Tibial nerve (tissue), 4 donors: ENCODE data around the gene ELOA. TPM values are rescaled to one million over a fixed set of nuclear protein-coding genes. Genes with fewer than 3 reads are reported as not detected.
A peak's percentile ranks its signal among the peaks of the same experiment; 100 is the strongest.
"Not testable (repeated sequence)": the region's sequence is repeated elsewhere in the genome, so short reads cannot be mapped to it uniquely, and the experiment has no call there.

Experiments used
- DNase-seq, 2 donors: peaks; one replicate each; pipeline ENCODE4 v3.0.0-alpha.2; 2019; ENCODE audit warnings: low spot score in 2 of 2
- H3K27ac ChIP-seq, 4 donors: fragments of 200-600 bp; sonication (generic) in 3 of 4; one replicate each; pipeline ENCODE4 v1.5.1; 2017 to 2019; ENCODE audit warnings: mild to moderate bottlenecking in 1 of 4
- H3K27me3 ChIP-seq, 2 donors: fragments of 200-600 bp; sonication (generic) in 1 of 2; one replicate each; pipeline versions ENCODE4 v1.5.1 to v1.6.0; 2017 to 2019
- H3K36me3 ChIP-seq, 3 donors: fragments of 200-600 bp; sonication (generic); one replicate each; pipeline ENCODE4 v1.5.1; 2018 to 2019
- H3K4me1 ChIP-seq, 4 donors: fragments of 200-600 bp; sonication (generic) in 3 of 4; one replicate each; pipeline ENCODE4 v1.5.1; 2017 to 2019
- H3K4me3 ChIP-seq, 4 donors: fragments of 200-600 bp; sonication (generic) in 3 of 4; one replicate each; pipeline ENCODE4 v1.5.1; 2017 to 2019; ENCODE audit warnings: mild to moderate bottlenecking in 1 of 4, moderate library complexity in 1 of 4
- H3K9me3 ChIP-seq, 4 donors: fragments of 200-600 bp; sonication (generic) in 3 of 4; one replicate each; pipeline ENCODE4 v1.5.1; 2017 to 2019
- CTCF ChIP-seq, 5 experiments: fragments of 200-600 bp in 3 of 5; fragments of 450-650 bp in 2 of 5; sonication (generic) in 3 of 5; IDR thresholded peaks; one replicate each; pipeline ENCODE4 v1.5.1; 2016 to 2019; ENCODE audit warnings: antibody characterized with exemption in 5 of 5, mild to moderate bottlenecking in 3 of 5, moderate library complexity in 2 of 5
- EP300 ChIP-seq, 2 donors: sonication (generic); formaldehyde crosslinking; IDR thresholded peaks; one replicate each; pipeline ENCODE4 v1.6.1; 2017; ENCODE audit warnings: antibody characterized with exemption in 2 of 2, mild to moderate bottlenecking in 1 of 2
- POLR2A ChIP-seq, 2 donors: fragments of 450-650 bp; IDR thresholded peaks; one replicate each; pipeline ENCODE4 v1.6.1; 2017; ENCODE audit warnings: antibody characterized with exemption in 2 of 2, mild to moderate bottlenecking in 2 of 2, moderate library complexity in 2 of 2
- WGBS, 2 donors: methylation state at CpG; one replicate each; pipeline ENCODE4 v1.1.5; 2018; 5-methylcytosine and 5-hydroxymethylcytosine counted together
- total RNA-seq, 4 donors: library from RNA; depleted of rRNA; stranded (reverse); fragments of >200 nt; gene quantifications; one replicate each; pipeline ENCODE4 v1.1.0, GENCODE V29; 2016

The ELOA gene
- total RNA-seq, 4 donors from 2014 or later = 21.4 to 32.7 (median 23.7) TPM

GRCh38 chr1:23772854-23773242, 29.6 kb downstream of the ELOA start:
- no peak for TF ChIP-seq POLR2A (IDR thresholded peaks at IDR 0.05)
- no peak for TF ChIP-seq CTCF (IDR thresholded peaks at IDR 0.05)
- no peak for TF ChIP-seq EP300 (IDR thresholded peaks at IDR 0.05)
- no peaks in the 10 kb centered on the region for H3K27me3 ChIP-seq
- no peak overlapping the region for H3K27ac ChIP-seq
- DNase-seq = no peak
- H3K4me3 ChIP-seq = no peak overlapping the region
- peaks cover 0 to 23% (median 7%) of the 10 kb centered on the region in 4 donors for H3K4me1 ChIP-seq
- WGBS, 2 donors = 80 to 88% methylated on average over 10 of the region's 10 CpGs
- H3K36me3 ChIP-seq = peaks cover 0 to 24% (median 0%) of the 10 kb centered on the region in 3 donors
- no peaks in the 10 kb centered on the region for H3K9me3 ChIP-seq

- H3K9me3 ChIP-seq = no peaks in the 10 kb centered on the region
- no peak overlapping the region for H3K4me3 ChIP-seq
- H3K27me3 ChIP-seq = no peaks in the 10 kb centered on the region
- H3K36me3 ChIP-seq = peaks cover 0 to 14% (median 0%) of the 10 kb centered on the region in 3 donors
- no peak overlapping the region for H3K27ac ChIP-seq
- TF ChIP-seq POLR2A (IDR thresholded peaks at IDR 0.05) (no peak), CTCF (IDR thresholded peaks at IDR 0.05) (no peak), EP300 (IDR thresholded peaks at IDR 0.05) (no peak)
- 72 to 79% methylated on average over 6 of the region's 6 CpGs for WGBS, 2 donors
- H3K4me1 ChIP-seq = peaks cover 0 to 30% (median 13%) of the 10 kb centered on the region in 4 donors
- no peak for DNase-seq
Measured at GRCh38 chr1:23774174-23774880, 31.1 kb downstream of the ELOA start.

- TF ChIP-seq EP300 (IDR thresholded peaks at IDR 0.05) = no peak
- no peak for TF ChIP-seq POLR2A (IDR thresholded peaks at IDR 0.05)
- Histone ChIP-seq H3K9me3 (no peaks in the 10 kb centered on the region), H3K4me3 (no peak overlapping the region), H3K27ac (no peak overlapping the region), H3K27me3 (no peaks in the 10 kb centered on the region), H3K36me3 (peaks cover 0 to 15% (median 0%) of the 10 kb centered on the region in 3 donors), H3K4me1 (peaks cover 3 to 48% (median 16%) of the 10 kb centered on the region in 4 donors)
- WGBS, 2 donors = 73 to 89% methylated on average over 2 of the region's 2 CpGs
- DNase-seq = no peak
Measured at GRCh38 chr1:23776217-23776616, 32.9 kb downstream of the ELOA start.

GRCh38 chr1:23777979-23778814, 34.9 kb downstream of the ELOA start, which contains the start of gene PITHD1:
Gene PITHD1 (plus strand): TSS chr1:23778418. CDS start chr1:23778516, 98 bp downstream.
- Histone ChIP-seq H3K4me1 (peaks cover 3 to 48% (median 16%) of the 10 kb centered on the region in 4 donors), H3K9me3 (no peaks in the 10 kb centered on the region), H3K27ac (peak within 1 kb of the TSS; percentile 84 to 95 (median 90)), H3K36me3 (peaks cover 0 to 27% (median 0%) of the 10 kb centered on the region in 3 donors), H3K4me3 (peak within 1 kb of the TSS; percentile 88 to 97 (median 96)), H3K27me3 (no peaks in the 10 kb centered on the region)
- 0 to 1% methylated on average over 74 to 75 of the region's 91 CpGs for WGBS, 2 donors
- no peak for TF ChIP-seq CTCF (IDR thresholded peaks at IDR 0.05)
- TF ChIP-seq EP300 (IDR thresholded peaks at IDR 0.05) = peak in 1 of 2 donors; percentile 84
- TF ChIP-seq POLR2A (IDR thresholded peaks at IDR 0.05) = peak; percentile 63 to 87
- DNase-seq = peak; percentile 58 to 59

GRCh38 chr1:23779826-23780371, 36.6 kb downstream of the ELOA start:
- H3K4me3 ChIP-seq = no peak overlapping the region
- no peak for DNase-seq
- H3K27ac ChIP-seq = peak overlapping the region in 2 of 4 donors; percentile 24 to 95
- no peaks in the 10 kb centered on the region for H3K9me3 ChIP-seq
- peaks cover 0 to 40% (median 0%) of the 10 kb centered on the region in 3 donors for H3K36me3 ChIP-seq
- 53 to 58% methylated on average over 3 of the region's 3 CpGs for WGBS, 2 donors
- TF ChIP-seq CTCF (IDR thresholded peaks at IDR 0.05) = no peak
- no peak for TF ChIP-seq EP300 (IDR thresholded peaks at IDR 0.05)
- no peak for TF ChIP-seq POLR2A (IDR thresholded peaks at IDR 0.05)
- peaks cover 3 to 52% (median 16%) of the 10 kb centered on the region in 4 donors for H3K4me1 ChIP-seq
- no peaks in the 10 kb centered on the region for H3K27me3 ChIP-seq

GRCh38 chr1:23783141-23783540, 39.9 kb downstream of the ELOA start:
- not testable (repeated sequence) for H3K27ac ChIP-seq, H3K9me3 ChIP-seq, H3K4me3 ChIP-seq, DNase-seq, H3K27me3 ChIP-seq
- Histone ChIP-seq H3K36me3 (peaks cover 0 to 73% (median 7%) of the 10 kb centered on the region in 3 donors), H3K4me1 (peaks cover 3 to 34% (median 9%) of the 10 kb centered on the region in 4 donors)
- WGBS, 2 donors = 92 to 93% methylated on average over 11 of the region's 11 CpGs
